ENCODE results near the gene TBP. TPM values are rescaled to one million over a fixed set of nuclear protein-coding genes. Genes with fewer than 3 reads are reported as not detected.
"Not testable (repeated sequence)": the region's sequence is repeated elsewhere in the genome, so short reads cannot be mapped to it uniquely, and the experiment has no call there.

The TBP gene
- 10 to 100 TPM; 13.3 to 33.7 (median 20.5) TPM for total RNA-seq

DNA sequence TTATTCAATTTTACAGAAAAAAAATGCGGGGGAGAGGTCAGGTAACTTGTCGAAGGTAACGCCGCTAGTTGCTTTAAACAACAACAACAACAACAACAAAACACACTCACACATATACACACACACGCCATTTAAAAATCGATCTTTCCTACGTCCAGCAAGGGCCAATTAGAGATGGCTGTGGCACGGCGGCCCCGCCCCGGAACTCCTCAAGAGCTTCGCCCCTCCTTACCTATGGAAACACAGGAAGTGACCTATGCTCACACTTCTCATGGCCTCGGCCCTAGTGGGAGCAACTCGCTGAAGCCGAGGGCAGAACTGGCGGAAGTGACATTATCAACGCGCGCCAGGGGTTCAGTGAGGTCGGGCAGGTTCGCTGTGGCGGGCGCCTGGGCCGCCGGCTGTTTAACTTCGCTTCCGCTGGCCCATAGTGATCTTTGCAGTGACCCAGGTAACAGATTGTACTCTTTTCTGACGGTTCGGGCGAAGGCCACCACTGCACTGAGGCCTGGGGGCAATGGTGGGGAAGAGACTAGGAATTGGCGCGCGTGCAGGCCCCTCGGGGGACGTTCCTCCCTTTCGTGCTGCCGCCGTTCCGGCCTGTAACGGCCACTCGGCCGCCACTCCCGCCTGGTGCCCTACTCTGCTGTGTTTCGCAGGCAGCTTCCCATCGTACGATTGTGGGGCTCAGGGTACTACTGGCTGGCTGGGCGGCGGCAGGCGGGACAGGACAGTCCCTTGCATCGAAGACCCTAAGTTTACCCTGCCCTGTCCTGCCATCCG is at the start of gene TBP:
TBP (plus strand) TSS at position 357 of the 783 bp plus-strand sequence. CDS start 2,661 bp downstream, outside the sequence.
- under 1% methylated on average over 45 of the region's 51 CpGs for WGBS
- Histone ChIP-seq H3K4me1 (peaks cover 54% of the 10 kb centered on the region), H3K27ac (peak within 1 kb of the TSS; percentile 89), H3K27me3 (no peaks in the 10 kb centered on the region), H3K36me3 (no peaks in the 10 kb centered on the region), H3K9me3 (no peaks in the 10 kb centered on the region), H3K4me3 (peak within 1 kb of the TSS; percentile 99)
- TF ChIP-seq POLR2AphosphoS5 (IDR thresholded peaks at IDR 0.05), result peak in 2 of 3 donors; percentile 69 to 92
- peak in 1 of 2 donors; percentile 51 for TF ChIP-seq POLR2A (IDR thresholded peaks at IDR 0.05)
- TF ChIP-seq, protein P1, sequence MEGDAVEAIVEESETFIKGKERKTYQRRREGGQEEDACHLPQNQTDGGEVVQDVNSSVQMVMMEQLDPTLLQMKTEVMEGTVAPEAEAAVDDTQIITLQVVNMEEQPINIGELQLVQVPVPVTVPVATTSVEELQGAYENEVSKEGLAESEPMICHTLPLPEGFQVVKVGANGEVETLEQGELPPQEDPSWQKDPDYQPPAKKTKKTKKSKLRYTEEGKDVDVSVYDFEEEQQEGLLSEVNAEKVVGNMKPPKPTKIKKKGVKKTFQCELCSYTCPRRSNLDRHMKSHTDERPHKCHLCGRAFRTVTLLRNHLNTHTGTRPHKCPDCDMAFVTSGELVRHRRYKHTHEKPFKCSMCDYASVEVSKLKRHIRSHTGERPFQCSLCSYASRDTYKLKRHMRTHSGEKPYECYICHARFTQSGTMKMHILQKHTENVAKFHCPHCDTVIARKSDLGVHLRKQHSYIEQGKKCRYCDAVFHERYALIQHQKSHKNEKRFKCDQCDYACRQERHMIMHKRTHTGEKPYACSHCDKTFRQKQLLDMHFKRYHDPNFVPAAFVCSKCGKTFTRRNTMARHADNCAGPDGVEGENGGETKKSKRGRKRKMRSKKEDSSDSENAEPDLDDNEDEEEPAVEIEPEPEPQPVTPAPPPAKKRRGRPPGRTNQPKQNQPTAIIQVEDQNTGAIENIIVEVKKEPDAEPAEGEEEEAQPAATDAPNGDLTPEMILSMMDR (IDR thresholded peaks at IDR 0.05), result no peak
- TF ChIP-seq EP300 (IDR thresholded peaks at IDR 0.05), result peak; percentile 8
- peak; percentile 98 to 99 for DNase-seq (ENCODE audit: low spot score in 2 of 2)

DNA sequence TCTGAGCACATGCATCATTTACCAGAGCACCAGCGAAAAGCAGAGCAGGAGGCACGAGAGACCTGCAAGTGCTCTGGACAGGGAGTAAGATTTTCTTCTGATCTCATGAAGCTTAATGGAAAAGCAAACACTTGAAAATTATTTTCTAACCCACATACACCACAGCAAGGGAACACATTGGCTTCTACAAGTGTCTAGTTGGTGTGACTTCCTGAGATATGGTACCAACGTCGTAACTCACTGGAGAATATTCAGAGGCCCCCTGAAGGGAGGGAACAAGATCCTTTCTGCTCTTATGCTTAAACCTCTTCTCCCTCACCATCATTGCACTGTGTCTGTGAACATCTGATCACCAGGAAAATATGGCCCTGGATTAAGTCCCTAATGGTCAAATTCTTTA is 49.7 kb upstream of the TBP start:
- peaks cover 41% of the 10 kb centered on the region for H3K27me3 ChIP-seq
- DNase-seq (ENCODE audit: low spot score in 2 of 2), result no peak
- H3K4me1 ChIP-seq, result no peaks in the 10 kb centered on the region
- 67% methylated on average over 4 of the region's 4 CpGs for WGBS
- H3K27ac ChIP-seq, result no peak overlapping the region
- H3K36me3 ChIP-seq, result no peaks in the 10 kb centered on the region
- TF ChIP-seq, protein P1 (IDR thresholded peaks at IDR 0.05), result no peak
- TF ChIP-seq POLR2AphosphoS5 (IDR thresholded peaks at IDR 0.05), result no peak
- no peak for TF ChIP-seq EP300 (IDR thresholded peaks at IDR 0.05)
- no peak for TF ChIP-seq POLR2A (IDR thresholded peaks at IDR 0.05)
- no peak overlapping the region for H3K4me3 ChIP-seq
- H3K9me3 ChIP-seq, result no peaks in the 10 kb centered on the region

DNA sequence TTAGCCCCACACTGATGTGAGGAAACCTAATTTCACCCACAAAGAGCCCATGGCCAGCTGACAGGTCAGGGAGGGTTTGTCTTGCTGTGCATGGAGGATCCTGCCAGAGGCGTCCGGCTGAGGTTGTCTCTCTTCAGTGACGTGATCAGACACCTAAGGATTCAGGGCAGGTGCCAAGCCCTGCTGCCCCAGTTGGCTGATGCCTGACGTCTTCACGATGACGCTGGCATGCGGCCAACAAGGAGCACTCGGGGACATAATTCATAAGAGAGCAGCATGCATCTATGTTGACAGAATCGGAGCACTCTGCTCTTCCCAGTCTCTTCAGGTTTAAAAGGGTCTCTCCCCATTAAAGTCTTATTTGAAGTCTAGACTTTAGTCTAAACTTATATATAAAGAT is 48.9 kb upstream of the TBP start:
- Histone ChIP-seq H3K27me3 (peaks cover 38% of the 10 kb centered on the region), H3K27ac (no peak overlapping the region), H3K4me1 (no peaks in the 10 kb centered on the region), H3K4me3 (no peak overlapping the region), H3K9me3 (no peaks in the 10 kb centered on the region), H3K36me3 (no peaks in the 10 kb centered on the region)
- 14% methylated on average over 5 of the region's 9 CpGs for WGBS
- no peak for DNase-seq (ENCODE audit: low spot score in 2 of 2)
- TF ChIP-seq, protein P1 (IDR thresholded peaks at IDR 0.05), result no peak
- TF ChIP-seq POLR2A (IDR thresholded peaks at IDR 0.05) (no peak), EP300 (IDR thresholded peaks at IDR 0.05) (no peak), POLR2AphosphoS5 (IDR thresholded peaks at IDR 0.05) (no peak)

DNA sequence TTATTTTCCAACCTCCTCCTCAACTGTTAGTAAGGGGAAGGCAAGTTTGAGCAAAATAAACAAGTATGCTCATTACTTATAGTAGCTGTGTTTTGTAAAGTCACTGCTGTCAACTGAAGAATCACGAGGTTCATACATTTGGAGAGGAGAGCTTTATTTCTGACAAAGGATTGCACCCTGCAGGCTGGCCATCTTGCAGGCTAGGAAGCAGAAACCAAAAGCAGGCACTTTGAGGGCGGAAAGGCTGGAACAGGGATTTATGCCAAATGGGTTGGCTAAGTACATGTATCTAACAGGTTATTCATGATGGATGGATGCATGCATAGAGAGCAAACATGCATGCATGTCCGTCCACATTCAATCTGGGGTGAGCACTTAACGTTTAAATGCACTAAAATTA is 47.7 kb upstream of the TBP start:
- Histone ChIP-seq H3K36me3 (no peaks in the 10 kb centered on the region), H3K27me3 (peaks cover 33% of the 10 kb centered on the region), H3K9me3 (no peaks in the 10 kb centered on the region), H3K27ac (no peak overlapping the region), H3K4me1 (no peaks in the 10 kb centered on the region), H3K4me3 (no peak overlapping the region)
- DNase-seq (ENCODE audit: low spot score in 2 of 2), result no peak
- WGBS, result 64% methylated on average over 4 of the region's 4 CpGs
- no peak for TF ChIP-seq POLR2AphosphoS5 (IDR thresholded peaks at IDR 0.05)

DNA sequence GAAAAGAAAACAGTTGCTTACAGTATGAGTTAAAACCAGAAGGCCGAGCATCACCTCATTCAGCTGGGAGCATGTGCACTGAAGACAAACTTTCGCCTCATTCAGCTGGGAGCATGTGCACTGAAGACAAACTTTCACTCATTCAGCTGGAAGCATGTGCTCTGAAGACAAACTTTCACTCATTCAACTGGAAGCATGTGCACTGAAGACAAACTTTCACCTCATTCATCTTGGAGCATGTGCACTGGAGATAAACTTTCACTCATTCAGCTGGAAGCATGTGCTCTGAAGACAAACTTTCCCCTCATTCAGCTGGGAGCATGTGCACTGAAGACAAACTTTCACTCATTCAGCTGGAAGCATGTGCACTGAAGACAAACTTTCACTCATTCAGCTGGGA is 46.4 kb upstream of the TBP start:
- H3K4me1 ChIP-seq; H3K4me3 ChIP-seq; H3K36me3 ChIP-seq; H3K9me3 ChIP-seq; DNase-seq (ENCODE audit: low spot score in 2 of 2); H3K27ac ChIP-seq: not testable (repeated sequence)
- WGBS, result 73% methylated on average over 2 of the region's 2 CpGs
- peaks cover 23% of the 10 kb centered on the region for H3K27me3 ChIP-seq

DNA sequence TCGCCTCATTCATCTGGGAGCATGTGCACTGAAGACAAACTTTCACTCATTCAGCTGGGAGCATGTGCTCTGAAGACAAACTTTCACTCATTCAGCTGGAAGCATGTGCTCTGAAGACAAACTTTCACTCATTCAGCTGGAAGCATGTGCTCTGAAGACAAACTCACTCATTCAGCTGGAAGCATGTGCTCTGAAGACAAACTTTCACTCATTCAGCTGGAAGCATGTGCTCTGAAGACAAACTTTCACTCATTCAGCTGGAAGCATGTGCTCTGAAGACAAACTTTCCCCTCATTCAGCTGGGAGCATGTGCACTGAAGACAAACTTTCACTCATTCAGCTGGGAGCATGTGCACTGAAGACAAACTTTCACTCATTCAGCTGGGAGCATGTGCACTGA is 45.9 kb upstream of the TBP start:
- not testable (repeated sequence) for H3K36me3 ChIP-seq; DNase-seq (ENCODE audit: low spot score in 2 of 2)

DNA sequence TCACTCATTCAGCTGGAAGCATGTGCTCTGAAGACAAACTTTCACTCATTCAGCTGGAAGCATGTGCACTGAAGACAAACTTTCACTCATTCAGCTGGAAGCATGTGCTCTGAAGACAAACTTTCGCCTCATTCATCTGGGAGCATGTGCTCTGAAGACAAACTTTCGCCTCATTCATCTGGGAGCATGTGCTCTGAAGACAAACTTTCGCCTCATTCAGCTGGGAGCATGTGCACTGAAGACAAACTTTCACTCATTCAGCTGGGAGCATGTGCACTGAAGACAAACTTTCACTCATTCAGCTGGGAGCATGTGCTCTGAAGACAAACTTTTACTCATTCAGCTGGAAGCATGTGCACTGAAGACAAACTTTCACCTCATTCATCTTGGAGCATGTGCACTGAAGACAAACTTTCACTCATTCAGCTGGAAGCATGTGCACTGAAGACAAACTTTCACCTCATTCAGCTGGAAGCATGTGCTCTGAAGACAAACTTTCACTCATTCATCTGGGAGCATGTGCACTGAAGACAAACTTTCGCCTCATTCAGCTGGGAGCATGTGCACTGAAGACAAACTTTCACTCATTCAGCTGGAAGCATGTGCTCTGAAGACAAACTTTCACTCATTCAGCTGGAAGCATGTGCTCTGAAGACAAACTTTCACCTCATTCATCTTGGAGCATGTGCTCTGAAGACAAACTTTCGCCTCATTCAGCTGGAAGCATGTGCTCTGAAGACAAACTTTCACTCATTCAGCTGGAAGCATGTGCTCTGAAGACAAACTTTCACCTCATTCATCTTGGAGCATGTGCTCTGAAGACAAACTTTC is 45.1 kb upstream of the TBP start:
- DNase-seq (ENCODE audit: low spot score in 2 of 2); H3K4me3 ChIP-seq; H3K4me1 ChIP-seq; H3K27ac ChIP-seq; H3K9me3 ChIP-seq; H3K36me3 ChIP-seq: not testable (repeated sequence)
- peaks cover 16% of the 10 kb centered on the region for H3K27me3 ChIP-seq
- 65% methylated on average over 5 of the region's 5 CpGs for WGBS

More for the DNA sequence above, 45.9 kb upstream of the TBP start:
- 38% methylated on average over 1 of the region's 1 CpG for WGBS
- H3K27me3 ChIP-seq, result peaks cover 20% of the 10 kb centered on the region
- not testable (repeated sequence) for H3K4me3 ChIP-seq, H3K9me3 ChIP-seq, H3K27ac ChIP-seq, H3K4me1 ChIP-seq
